Measurements from ENCODE around the gene FAM234B.

Gene FAM234B

DNA sequence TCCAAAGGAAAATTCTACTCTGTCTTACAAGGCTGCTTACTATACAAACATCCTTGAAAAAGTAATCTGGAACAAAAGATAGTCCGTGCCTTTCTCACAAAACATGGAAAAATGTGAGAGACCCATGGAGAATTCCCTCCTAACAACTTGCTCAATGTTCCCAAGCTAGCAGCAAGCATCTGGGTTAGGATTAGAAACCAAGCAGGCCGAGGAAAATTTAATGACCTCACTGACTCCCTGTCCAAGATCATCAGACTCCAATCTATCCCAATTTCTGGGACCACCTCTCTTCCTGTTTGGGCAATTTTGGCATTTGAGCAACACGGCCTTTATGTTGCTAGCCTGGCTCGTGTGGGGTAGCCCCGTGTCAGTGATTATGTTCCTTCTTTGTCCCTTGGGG, 77.4 kb downstream of the FAM234B start:
- Histone ChIP-seq H2AK5ac (ENCODE audit: low read length) (no peak overlapping the region), H4K5ac (ENCODE audit: low read length) (no peak overlapping the region), H3K79me2 (ENCODE audit: control insufficient read depth, insufficient read depth, low read length) (no peaks in the 10 kb centered on the region), H3K36me3 (ENCODE audit: control insufficient read depth, insufficient read depth, low read length) (no peaks in the 10 kb centered on the region), H3K4me2 (ENCODE audit: low read length) (no peak overlapping the region), H4K8ac (ENCODE audit: low read depth, low read length) (no peak overlapping the region), H3K27me3 (ENCODE audit: insufficient read depth, low read length, poor library complexity) (no peaks in the 10 kb centered on the region), H3K79me1 (ENCODE audit: low read length) (no peaks in the 10 kb centered on the region), H3K4me3 (ENCODE audit: low read length) (no peak overlapping the region), H2BK15ac (replicated peaks; ENCODE audit: low read depth) (no peak overlapping the region), H3K4ac (ENCODE audit: low read depth, low read length) (no peak overlapping the region), H3K9ac (ENCODE audit: low read length) (no peak overlapping the region), H2BK120ac (ENCODE audit: low read depth, low read length) (no peak overlapping the region), H3K18ac (ENCODE audit: low read length) (no peak overlapping the region), H2BK5ac (ENCODE audit: low read length) (no peak overlapping the region), H3K23ac (ENCODE audit: low read length) (no peak overlapping the region), H3K56ac (ENCODE audit: low read length) (no peak overlapping the region), H3K27ac (ENCODE audit: low read depth, low read length) (no peak overlapping the region), H3K4me1 (ENCODE audit: control insufficient read depth, low read depth, low read length) (peaks cover 2% of the 10 kb centered on the region)
- no peak for DNase-seq
- no CpG with 5 or more reads among the region's 5 CpGs for WGBS (ENCODE audit: extremely low coverage, insufficient coverage, low lambda C conversion rate)

DNA sequence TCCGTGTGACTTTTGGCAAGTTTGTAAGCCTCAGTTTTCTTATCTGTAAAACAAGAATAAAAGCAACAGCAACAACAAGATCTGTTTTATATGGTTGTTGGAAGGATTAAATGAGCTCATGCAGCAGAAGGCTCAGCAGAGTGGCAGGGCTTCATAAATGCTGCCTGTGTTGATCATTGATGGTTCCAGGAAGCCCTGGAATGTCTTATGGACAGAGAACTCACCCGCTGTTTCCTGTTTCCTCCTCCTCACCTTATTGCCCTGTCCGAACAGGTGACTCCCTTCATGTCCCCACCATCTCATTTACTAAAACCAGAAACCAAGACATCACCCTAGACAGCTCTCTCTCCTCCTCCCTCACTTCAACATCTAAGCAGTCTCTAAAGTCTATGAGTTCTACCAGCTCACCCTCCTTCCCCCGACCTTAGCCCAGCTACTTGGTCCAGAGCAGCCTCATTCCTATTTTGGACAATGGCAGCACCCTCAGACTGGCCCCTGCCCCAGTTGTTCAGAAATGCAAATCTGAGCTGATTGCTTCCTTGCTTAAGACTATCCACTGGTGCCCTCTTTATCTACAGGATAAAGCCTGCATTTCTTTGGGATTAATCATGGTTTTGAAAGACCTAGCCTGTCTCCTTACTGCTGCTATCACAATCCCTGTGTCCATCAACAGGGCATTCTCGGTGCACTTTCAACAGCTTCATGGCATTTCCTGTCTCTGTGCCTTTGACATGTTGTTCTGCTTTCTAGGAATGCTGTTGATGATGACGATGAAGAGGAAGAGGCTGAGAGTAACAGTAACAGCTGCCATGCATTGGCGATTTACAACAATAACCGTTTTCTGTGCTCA, 80.7 kb downstream of the FAM234B start:
- no peak overlapping the region for H3K4me3 ChIP-seq (ENCODE audit: low read length)
- DNase-seq, result peak; percentile 72
- H4K8ac ChIP-seq (ENCODE audit: low read depth, low read length), result no peak overlapping the region
- no peaks in the 10 kb centered on the region for H3K79me1 ChIP-seq (ENCODE audit: low read length)
- H2AK5ac ChIP-seq (ENCODE audit: low read length), result no peak overlapping the region
- H2BK5ac ChIP-seq (ENCODE audit: low read length), result no peak overlapping the region
- no peak overlapping the region for H3K4me2 ChIP-seq (ENCODE audit: low read length)
- no peaks in the 10 kb centered on the region for H3K4me1 ChIP-seq (ENCODE audit: control insufficient read depth, low read depth, low read length)
- H3K27ac ChIP-seq (ENCODE audit: low read depth, low read length), result no peak overlapping the region
- no peaks in the 10 kb centered on the region for H3K27me3 ChIP-seq (ENCODE audit: insufficient read depth, low read length, poor library complexity)
- no peaks in the 10 kb centered on the region for H3K36me3 ChIP-seq (ENCODE audit: control insufficient read depth, insufficient read depth, low read length)
- no peak overlapping the region for H3K56ac ChIP-seq (ENCODE audit: low read length)
- no peak overlapping the region for H3K9ac ChIP-seq (ENCODE audit: low read length)
- H3K79me2 ChIP-seq (ENCODE audit: control insufficient read depth, insufficient read depth, low read length), result no peaks in the 10 kb centered on the region
- H4K5ac ChIP-seq (ENCODE audit: low read length), result no peak overlapping the region
- H2BK15ac ChIP-seq (replicated peaks; ENCODE audit: low read depth), result no peak overlapping the region
- H2BK120ac ChIP-seq (ENCODE audit: low read depth, low read length), result no peak overlapping the region
- no peak overlapping the region for H3K4ac ChIP-seq (ENCODE audit: low read depth, low read length)
- WGBS (ENCODE audit: extremely low coverage, insufficient coverage, low lambda C conversion rate), result no CpG with 5 or more reads among the region's 8 CpGs
- H3K23ac ChIP-seq (ENCODE audit: low read length), result no peak overlapping the region
- no peak overlapping the region for H3K18ac ChIP-seq (ENCODE audit: low read length)

DNA sequence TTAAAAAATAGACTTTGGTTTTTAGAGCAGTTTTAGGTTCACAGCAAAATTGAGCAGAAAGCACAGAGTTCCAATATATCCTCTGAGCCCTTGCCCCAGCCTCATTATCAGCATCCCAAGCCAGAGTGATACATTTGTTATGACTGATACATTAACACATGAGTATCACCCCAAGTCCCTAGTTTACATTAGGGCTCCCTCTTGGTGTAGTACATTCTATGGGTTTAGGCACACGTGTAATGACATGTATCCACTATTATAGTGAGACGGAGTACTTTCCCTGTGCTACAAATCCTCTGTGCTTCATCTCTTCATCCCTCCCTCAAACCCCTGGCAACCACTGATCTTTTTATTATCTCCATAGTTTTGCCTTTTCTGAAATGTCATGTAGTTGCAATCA, 81.8 kb downstream of the FAM234B start:
- Histone ChIP-seq H2BK5ac (ENCODE audit: low read length) (no peak overlapping the region), H3K79me1 (ENCODE audit: low read length) (no peaks in the 10 kb centered on the region), H3K27ac (ENCODE audit: low read depth, low read length) (no peak overlapping the region), H3K36me3 (ENCODE audit: control insufficient read depth, insufficient read depth, low read length) (no peaks in the 10 kb centered on the region), H2BK15ac (replicated peaks; ENCODE audit: low read depth) (no peak overlapping the region), H3K4me2 (ENCODE audit: low read length) (no peak overlapping the region), H2AK5ac (ENCODE audit: low read length) (no peak overlapping the region), H3K18ac (ENCODE audit: low read length) (no peak overlapping the region), H3K4me1 (ENCODE audit: control insufficient read depth, low read depth, low read length) (no peaks in the 10 kb centered on the region), H3K4me3 (ENCODE audit: low read length) (no peak overlapping the region), H4K8ac (ENCODE audit: low read depth, low read length) (no peak overlapping the region), H3K27me3 (ENCODE audit: insufficient read depth, low read length, poor library complexity) (no peaks in the 10 kb centered on the region), H3K4ac (ENCODE audit: low read depth, low read length) (no peak overlapping the region), H3K56ac (ENCODE audit: low read length) (no peak overlapping the region), H3K79me2 (ENCODE audit: control insufficient read depth, insufficient read depth, low read length) (no peaks in the 10 kb centered on the region), H3K9ac (ENCODE audit: low read length) (no peak overlapping the region), H2BK120ac (ENCODE audit: low read depth, low read length) (no peak overlapping the region), H4K5ac (ENCODE audit: low read length) (no peak overlapping the region), H3K23ac (ENCODE audit: low read length) (no peak overlapping the region)
- no CpG with 5 or more reads among the region's 2 CpGs for WGBS (ENCODE audit: extremely low coverage, insufficient coverage, low lambda C conversion rate)
- DNase-seq, result no peak

DNA sequence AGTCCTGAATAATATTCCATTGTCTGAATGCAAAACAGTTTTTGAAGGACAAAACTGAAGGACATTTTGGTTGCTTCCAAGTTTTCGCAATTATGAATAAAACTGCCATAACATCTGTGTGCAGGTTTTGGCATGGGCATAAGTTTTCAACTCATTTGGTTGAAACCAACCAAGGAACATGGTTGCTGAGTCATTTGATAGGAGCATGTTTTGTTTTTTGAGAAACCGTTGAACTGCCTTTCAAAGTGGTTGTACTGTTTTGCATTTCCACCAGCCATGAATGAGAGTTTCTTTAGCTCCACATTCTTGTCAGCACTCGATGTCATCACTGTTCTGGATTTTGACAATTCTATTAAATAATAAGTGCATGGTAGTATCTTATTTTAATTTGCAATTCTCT, 82.3 kb downstream of the FAM234B start:
- DNase-seq, result no peak

GRCh38 chr12:13127444-13127843, 83.3 kb downstream of the FAM234B start:
- no peak overlapping the region for H3K18ac ChIP-seq (ENCODE audit: low read length)
- no peak overlapping the region for H2BK5ac ChIP-seq (ENCODE audit: low read length)
- WGBS (ENCODE audit: extremely low coverage, insufficient coverage, low lambda C conversion rate), result no CpG with 5 or more reads among the region's 5 CpGs
- no peak overlapping the region for H3K4ac ChIP-seq (ENCODE audit: low read depth, low read length)
- no peaks in the 10 kb centered on the region for H3K79me2 ChIP-seq (ENCODE audit: control insufficient read depth, insufficient read depth, low read length)
- no peaks in the 10 kb centered on the region for H3K36me3 ChIP-seq (ENCODE audit: control insufficient read depth, insufficient read depth, low read length)
- H2AK5ac ChIP-seq (ENCODE audit: low read length), result no peak overlapping the region
- no peak for DNase-seq
- no peak overlapping the region for H4K8ac ChIP-seq (ENCODE audit: low read depth, low read length)
- no peak overlapping the region for H3K56ac ChIP-seq (ENCODE audit: low read length)
- no peak overlapping the region for H3K23ac ChIP-seq (ENCODE audit: low read length)
- no peak overlapping the region for H3K9ac ChIP-seq (ENCODE audit: low read length)
- H3K4me1 ChIP-seq (ENCODE audit: control insufficient read depth, low read depth, low read length), result no peaks in the 10 kb centered on the region
- H3K79me1 ChIP-seq (ENCODE audit: low read length), result no peaks in the 10 kb centered on the region
- no peak overlapping the region for H4K5ac ChIP-seq (ENCODE audit: low read length)
- H2BK120ac ChIP-seq (ENCODE audit: low read depth, low read length), result no peak overlapping the region
- no peak overlapping the region for H2BK15ac ChIP-seq (replicated peaks; ENCODE audit: low read depth)
- no peak overlapping the region for H3K4me3 ChIP-seq (ENCODE audit: low read length)
- H3K4me2 ChIP-seq (ENCODE audit: low read length), result no peak overlapping the region
- H3K27me3 ChIP-seq (ENCODE audit: insufficient read depth, low read length, poor library complexity), result no peaks in the 10 kb centered on the region
- H3K27ac ChIP-seq (ENCODE audit: low read depth, low read length), result no peak overlapping the region

More for the DNA sequence above, 82.3 kb downstream of the FAM234B start:
- no peak overlapping the region for H2BK120ac ChIP-seq (ENCODE audit: low read depth, low read length)
- H3K18ac ChIP-seq (ENCODE audit: low read length), result no peak overlapping the region
- no peaks in the 10 kb centered on the region for H3K79me1 ChIP-seq (ENCODE audit: low read length)
- no peak overlapping the region for H4K8ac ChIP-seq (ENCODE audit: low read depth, low read length)
- no peak overlapping the region for H3K4me3 ChIP-seq (ENCODE audit: low read length)
- no CpG with 5 or more reads among the region's 3 CpGs for WGBS (ENCODE audit: extremely low coverage, insufficient coverage, low lambda C conversion rate)
- no peaks in the 10 kb centered on the region for H3K36me3 ChIP-seq (ENCODE audit: control insufficient read depth, insufficient read depth, low read length)
- no peak overlapping the region for H4K5ac ChIP-seq (ENCODE audit: low read length)
- no peaks in the 10 kb centered on the region for H3K27me3 ChIP-seq (ENCODE audit: insufficient read depth, low read length, poor library complexity)
- no peak overlapping the region for H3K23ac ChIP-seq (ENCODE audit: low read length)
- no peak overlapping the region for H2AK5ac ChIP-seq (ENCODE audit: low read length)
- H2BK15ac ChIP-seq (replicated peaks; ENCODE audit: low read depth), result no peak overlapping the region
- no peak overlapping the region for H3K56ac ChIP-seq (ENCODE audit: low read length)
- no peak overlapping the region for H3K27ac ChIP-seq (ENCODE audit: low read depth, low read length)
- H3K4me2 ChIP-seq (ENCODE audit: low read length), result no peak overlapping the region
- H3K9ac ChIP-seq (ENCODE audit: low read length), result no peak overlapping the region
- H3K4ac ChIP-seq (ENCODE audit: low read depth, low read length), result no peak overlapping the region
- H2BK5ac ChIP-seq (ENCODE audit: low read length), result no peak overlapping the region
- no peaks in the 10 kb centered on the region for H3K79me2 ChIP-seq (ENCODE audit: control insufficient read depth, insufficient read depth, low read length)
- H3K4me1 ChIP-seq (ENCODE audit: control insufficient read depth, low read depth, low read length), result no peaks in the 10 kb centered on the region

Measured in mesendoderm (in vitro differentiated cells).